ENCODE results near the gene CEP89.
"Not testable (repeated sequence)": the region's sequence is repeated elsewhere in the genome, so short reads cannot be mapped to it uniquely, and the experiment has no call there.

Gene CEP89

GRCh38 chr19:32945260-32945659 lies 26.5 kb downstream of the CEP89 start:
- DNase-seq = no peak

- not testable (repeated sequence) for DNase-seq
Observed at GRCh38 chr19:32941273-32941672, 30.5 kb downstream of the CEP89 start.

GRCh38 chr19:32936065-32936464 lies 35.7 kb downstream of the CEP89 start:
- no peak for DNase-seq

GRCh38 chr19:32935629-32936028 lies 36.1 kb downstream of the CEP89 start:
- no peak for DNase-seq

GRCh38 chr19:32933571-32933970 lies 38.2 kb downstream of the CEP89 start:
- no peak for DNase-seq

GRCh38 chr19:32930567-32930966 lies 41.2 kb downstream of the CEP89 start:
- no peak for DNase-seq

GRCh38 chr19:32928806-32929205 lies 43.0 kb downstream of the CEP89 start:
- no peak for DNase-seq

- DNase-seq = no peak
Observed at GRCh38 chr19:32924200-32924599, 47.6 kb downstream of the CEP89 start.

- DNase-seq = no peak
Observed at GRCh38 chr19:32921624-32922023, 50.1 kb downstream of the CEP89 start.

GRCh38 chr19:32919365-32919764 lies 52.4 kb downstream of the CEP89 start:
- no peak for DNase-seq

- DNase-seq = no peak
Observed at GRCh38 chr19:32917616-32917996, 54.2 kb downstream of the CEP89 start.

- DNase-seq = no peak
Observed at GRCh38 chr19:32916969-32917615, 54.7 kb downstream of the CEP89 start.

GRCh38 chr19:32914879-32915660 lies 56.7 kb downstream of the CEP89 start:
- DNase-seq = no peak

- no peak for DNase-seq
Observed at GRCh38 chr19:32911467-32911866, 60.3 kb downstream of the CEP89 start.

- DNase-seq = no peak
Observed at GRCh38 chr19:32910874-32911273, 60.9 kb downstream of the CEP89 start.

- no peak for DNase-seq
Observed at GRCh38 chr19:32910094-32910493, 61.7 kb downstream of the CEP89 start.

GRCh38 chr19:32909257-32909656 lies 62.5 kb downstream of the CEP89 start:
- DNase-seq = no peak

- DNase-seq = no peak
Observed at GRCh38 chr19:32908641-32909190, 63.0 kb downstream of the CEP89 start.

- DNase-seq = no peak
Observed at GRCh38 chr19:32902448-32902847, 69.3 kb downstream of the CEP89 start.

- DNase-seq = no peak
Observed at GRCh38 chr19:32901504-32902161, 70.1 kb downstream of the CEP89 start.

GRCh38 chr19:32896516-32897214 lies 75.1 kb downstream of the CEP89 start:
- DNase-seq = no peak

- no peak for DNase-seq
Observed at GRCh38 chr19:32895384-32895783, 76.4 kb downstream of the CEP89 start.

GRCh38 chr19:32891609-32892008 lies 80.1 kb downstream of the CEP89 start:
- DNase-seq = no peak
